ENCODE measurements around the gene EIF4G2. TPM values are rescaled to one million over a fixed set of nuclear protein-coding genes. Genes with fewer than 3 reads are reported as not detected.

EIF4G2 gene
- total and polyA plus RNA-seq, 2 experiments from 2014 or later: 358 to 788 TPM

GRCh38 chr11:10763766-10764165, 45.0 kb downstream of the EIF4G2 start:
- no peaks in the 10 kb centered on the region for H3F3A ChIP-seq (replicated peaks; ENCODE audit: low read depth)
- H4K20me1 ChIP-seq (replicated peaks; ENCODE audit: insufficient read depth): no peaks in the 10 kb centered on the region
- Mint-ChIP-seq H3K9me3 (no peaks in the 10 kb centered on the region), H3K27me3 (ENCODE audit: insufficient read depth, low read depth, poor library complexity) (no peaks in the 10 kb centered on the region), H3K4me1 (peaks cover 16% of the 10 kb centered on the region), H3K36me3 (ENCODE audit: low read depth) (peaks cover 25% of the 10 kb centered on the region), H3K4me3 (no peak overlapping the region), H3K27ac (peak overlapping the region; percentile 5; the same call in 1 of the 2 replicates)
- TF ChIP-seq JUNB (IDR thresholded peaks at IDR 0.05; ENCODE audit: unreplicated experiment) (no peak), STAT1 (IDR thresholded peaks at IDR 0.05; ENCODE audit: unreplicated experiment) (no peak), POLR2AphosphoS5 (IDR thresholded peaks at IDR 0.05; ENCODE audit: low read depth) (no peak)
- peaks cover 16% of the 10 kb centered on the region for H3K4me1 ChIP-seq (ENCODE audit: insufficient read depth)
- no peaks in the 10 kb centered on the region for H3K79me2 ChIP-seq (replicated peaks; ENCODE audit: insufficient read depth)
- no peak overlapping the region for H3K4me2 ChIP-seq
- ATAC-seq (no peak), DNase-seq (ENCODE audit: low spot score) (no peak)
- no peaks in the 10 kb centered on the region for H3K27me3 ChIP-seq (ENCODE audit: insufficient read depth)
- H3K9me2 ChIP-seq (ENCODE audit: insufficient read depth): no peaks in the 10 kb centered on the region
- H3K4me3 ChIP-seq: no peak overlapping the region
- no peak overlapping the region for H2AFZ ChIP-seq
- H3K27ac ChIP-seq (ENCODE audit: low read depth): no peak overlapping the region
- peaks cover 17% of the 10 kb centered on the region; the same call in 1 of the 2 replicates for H3K36me3 ChIP-seq (ENCODE audit: insufficient read depth)

- H3K4me1 ChIP-seq (ENCODE audit: insufficient read depth): peaks cover 16% of the 10 kb centered on the region
- Mint-ChIP-seq H3K4me1 (peaks cover 16% of the 10 kb centered on the region), H3K9me3 (no peaks in the 10 kb centered on the region), H3K27ac (no peak overlapping the region), H3K27me3 (ENCODE audit: insufficient read depth, low read depth, poor library complexity) (no peaks in the 10 kb centered on the region), H3K4me3 (no peak overlapping the region), H3K36me3 (ENCODE audit: low read depth) (peaks cover 25% of the 10 kb centered on the region)
- H3K27me3 ChIP-seq (ENCODE audit: insufficient read depth): no peaks in the 10 kb centered on the region
- H3K36me3 ChIP-seq (ENCODE audit: insufficient read depth): peaks cover 17% of the 10 kb centered on the region; the same call in 1 of the 2 replicates
- H4K20me1 ChIP-seq (replicated peaks; ENCODE audit: insufficient read depth): no peaks in the 10 kb centered on the region
- no peak overlapping the region for H3K4me2 ChIP-seq
- H3K9me2 ChIP-seq (ENCODE audit: insufficient read depth): no peaks in the 10 kb centered on the region
- no peak for DNase-seq (ENCODE audit: low spot score)
- no peaks in the 10 kb centered on the region for H3K79me2 ChIP-seq (replicated peaks; ENCODE audit: insufficient read depth)
- ATAC-seq: no peak
- no peaks in the 10 kb centered on the region for H3F3A ChIP-seq (replicated peaks; ENCODE audit: low read depth)
- H3K4me3 ChIP-seq: no peak overlapping the region
- no peak overlapping the region for H2AFZ ChIP-seq
- H3K27ac ChIP-seq (ENCODE audit: low read depth): no peak overlapping the region
- TF ChIP-seq CREB1 (CRISPR knock-in tag; IDR thresholded peaks at IDR 0.05; ENCODE audit: low read depth) (no peak), ZNF462 (CRISPR knock-in tag; IDR thresholded peaks at IDR 0.05) (no peak), ZNF114 (CRISPR knock-in tag; IDR thresholded peaks at IDR 0.05) (no peak), NANOG (IDR thresholded peaks at IDR 0.05; ENCODE audit: borderline replicate concordance) (no peak), EZH2 (IDR thresholded peaks at IDR 0.05; ENCODE audit: low read depth, unreplicated experiment) (no peak), POLR2AphosphoS5 (IDR thresholded peaks at IDR 0.05; ENCODE audit: low read depth) (no peak), REST (IDR thresholded peaks at IDR 0.05; ENCODE audit: unreplicated experiment) (no peak), ZNF331 (CRISPR knock-in tag; IDR thresholded peaks at IDR 0.05; ENCODE audit: low read depth) (no peak), EZH2phosphoT487 (IDR thresholded peaks at IDR 0.05; ENCODE audit: unreplicated experiment) (no peak), JUNB (IDR thresholded peaks at IDR 0.05; ENCODE audit: unreplicated experiment) (no peak)
These were observed 45.8 kb downstream of the EIF4G2 start for GRCh38 chr11:10762913-10763421.

Measured in GM23338 (cell line).